Measurements from ENCODE around the gene CD244.
"Not testable (repeated sequence)": the region's sequence is repeated elsewhere in the genome, so short reads cannot be mapped to it uniquely, and the experiment has no call there.

Gene CD244

GRCh38 chr1:160887071-160887470 lies 24.4 kb upstream of the CD244 start:
- DNase-seq = no peak
- Mint-ChIP-seq H3K27ac (no peak overlapping the region), H3K4me3 (no peak overlapping the region), H3K4me1 (no peaks in the 10 kb centered on the region), H3K27me3 (peaks cover 9% of the 10 kb centered on the region), H3K9me3 (no peaks in the 10 kb centered on the region), H3K36me3 (no peaks in the 10 kb centered on the region)
- CTCF ChIA-PET = interaction anchor here (1.3 to 2.0 kb wide), 2 partner anchors 10 to 65 kb away, joined by 4 to 8 read pairs; no protein-coding TSS in a partner anchor

GRCh38 chr1:160885042-160885441 lies 22.4 kb upstream of the CD244 start, which contains the start of gene ITLN1:
TSS of gene ITLN1 (minus strand) at chr1:160885180. CDS start at chr1:160884877, 303 bp downstream.
- H3K4me3 Mint-ChIP-seq = no peak within 1 kb of the TSS
- no peak for DNase-seq
- CTCF ChIA-PET = interaction anchor here (0.7 to 2.6 kb wide), 6 partner anchors 10 to 204 kb away, joined by 3 to 20 read pairs (median 4); no protein-coding TSS in a partner anchor
- peaks cover 16% of the 10 kb centered on the region for H3K27me3 Mint-ChIP-seq
- no peak within 1 kb of the TSS for H3K27ac Mint-ChIP-seq
- H3K36me3 Mint-ChIP-seq = no peaks in the 10 kb centered on the region
- no peaks in the 10 kb centered on the region for H3K4me1 Mint-ChIP-seq
- no peaks in the 10 kb centered on the region for H3K9me3 Mint-ChIP-seq

GRCh38 chr1:160884579-160884978 lies 21.9 kb upstream of the CD244 start:
- Mint-ChIP-seq H3K27ac (no peak overlapping the region), H3K27me3 (peaks cover 20% of the 10 kb centered on the region)
- CTCF ChIA-PET = interaction anchor here (0.7 to 2.6 kb wide), 6 partner anchors 10 to 203 kb away, joined by 3 to 20 read pairs (median 4); no protein-coding TSS in a partner anchor

GRCh38 chr1:160883581-160884513 lies 21.2 kb upstream of the CD244 start:
- no peaks in the 10 kb centered on the region for H3K4me1 Mint-ChIP-seq
- H3K4me3 Mint-ChIP-seq = no peak overlapping the region
- H3K9me3 Mint-ChIP-seq = no peaks in the 10 kb centered on the region
- H3K27me3 Mint-ChIP-seq = peaks cover 23% of the 10 kb centered on the region
- H3K27ac Mint-ChIP-seq = no peak overlapping the region
- no peak for DNase-seq
- H3K36me3 Mint-ChIP-seq = no peaks in the 10 kb centered on the region
- CTCF ChIA-PET = interaction anchor here (0.8 to 2.6 kb wide), 6 partner anchors 9 to 202 kb away, joined by 3 to 20 read pairs (median 4); no protein-coding TSS in a partner anchor

More at GRCh38 chr1:160884579-160884978, 21.9 kb upstream of the CD244 start:
- H3K4me1 Mint-ChIP-seq = no peaks in the 10 kb centered on the region
- DNase-seq = no peak
- H3K9me3 Mint-ChIP-seq = no peaks in the 10 kb centered on the region
- H3K4me3 Mint-ChIP-seq = no peak overlapping the region
- no peaks in the 10 kb centered on the region for H3K36me3 Mint-ChIP-seq

GRCh38 chr1:160882582-160882981 lies 19.9 kb upstream of the CD244 start:
- H3K27ac Mint-ChIP-seq = no peak overlapping the region

GRCh38 chr1:160881264-160881663 lies 18.6 kb upstream of the CD244 start:
- peaks cover 23% of the 10 kb centered on the region for H3K27me3 Mint-ChIP-seq
- DNase-seq, H3K9me3 Mint-ChIP-seq, CTCF ChIA-PET, H3K4me3 Mint-ChIP-seq, H3K27ac Mint-ChIP-seq, H3K4me1 Mint-ChIP-seq, H3K36me3 Mint-ChIP-seq: not testable (repeated sequence)

More at GRCh38 chr1:160882582-160882981, 19.9 kb upstream of the CD244 start:
- Mint-ChIP-seq H3K4me1 (no peaks in the 10 kb centered on the region), H3K27me3 (peaks cover 23% of the 10 kb centered on the region), H3K4me3 (no peak overlapping the region), H3K36me3 (no peaks in the 10 kb centered on the region), H3K9me3 (no peaks in the 10 kb centered on the region)
- DNase-seq = no peak
- CTCF ChIA-PET = interaction anchor here (0.6 to 1.2 kb wide), 3 partner anchors 23 to 71 kb away, joined by 3 to 4 read pairs (median 3); no protein-coding TSS in a partner anchor

GRCh38 chr1:160880216-160880615 lies 17.5 kb upstream of the CD244 start:
- H3K36me3 Mint-ChIP-seq = no peaks in the 10 kb centered on the region
- no peak overlapping the region for H3K27ac Mint-ChIP-seq
- CTCF ChIA-PET = interaction anchor here (1.0 to 1.3 kb wide), 3 partner anchors 45 to 199 kb away, joined by 3 to 5 read pairs (median 3); no protein-coding TSS in a partner anchor
- peaks cover 26% of the 10 kb centered on the region for H3K27me3 Mint-ChIP-seq
- H3K4me3 Mint-ChIP-seq = no peak overlapping the region
- peaks cover 5% of the 10 kb centered on the region for H3K4me1 Mint-ChIP-seq
- no peaks in the 10 kb centered on the region for H3K9me3 Mint-ChIP-seq
- no peak for DNase-seq

- H3K4me1 Mint-ChIP-seq = peaks cover 5% of the 10 kb centered on the region
- CTCF ChIA-PET = interaction anchor here (1.0 to 3.0 kb wide), 3 partner anchors 42 to 198 kb away, joined by 3 to 44 read pairs (median 4); no protein-coding TSS in a partner anchor
- H3K4me3 Mint-ChIP-seq = no peak overlapping the region
- DNase-seq = no peak
- H3K27me3 Mint-ChIP-seq = peaks cover 30% of the 10 kb centered on the region
- no peaks in the 10 kb centered on the region for H3K36me3 Mint-ChIP-seq
- no peak overlapping the region for H3K27ac Mint-ChIP-seq
- H3K9me3 Mint-ChIP-seq = no peaks in the 10 kb centered on the region
These were observed 16.4 kb upstream of the CD244 start for GRCh38 chr1:160879056-160879455.

- Mint-ChIP-seq H3K27ac (no peak overlapping the region), H3K4me3 (no peak overlapping the region), H3K36me3 (no peaks in the 10 kb centered on the region), H3K9me3 (no peaks in the 10 kb centered on the region), H3K4me1 (peaks cover 5% of the 10 kb centered on the region), H3K27me3 (peaks cover 30% of the 10 kb centered on the region)
- peak; percentile 29 for DNase-seq
- CTCF ChIA-PET = interaction anchor here (0.9 to 3.0 kb wide), 18 partner anchors 8 to 152 kb away, joined by 3 to 44 read pairs (median 4); partner anchors contain the start of gene CD244
These were observed 14.5 kb upstream of the CD244 start for GRCh38 chr1:160877221-160877620.

GRCh38 chr1:160876311-160876710 lies 13.6 kb upstream of the CD244 start:
- CTCF ChIA-PET = interaction anchor here (1.1 to 3.0 kb wide), 8 partner anchors 13 to 149 kb away, joined by 3 to 44 read pairs (median 6); partner anchors contain the start of gene CD244
- peaks cover 5% of the 10 kb centered on the region for H3K4me1 Mint-ChIP-seq
- no peak for DNase-seq
- no peak overlapping the region for H3K27ac Mint-ChIP-seq
- no peak overlapping the region for H3K4me3 Mint-ChIP-seq
- H3K9me3 Mint-ChIP-seq = no peaks in the 10 kb centered on the region
- H3K27me3 Mint-ChIP-seq = peaks cover 30% of the 10 kb centered on the region
- H3K36me3 Mint-ChIP-seq = no peaks in the 10 kb centered on the region

GRCh38 chr1:160875591-160875990 lies 12.9 kb upstream of the CD244 start:
- not testable (repeated sequence) for H3K36me3 Mint-ChIP-seq, H3K27ac Mint-ChIP-seq, H3K4me3 Mint-ChIP-seq, H3K9me3 Mint-ChIP-seq, H3K4me1 Mint-ChIP-seq, DNase-seq
- CTCF ChIA-PET = interaction anchor here (1.3 to 3.3 kb wide), 2 partner anchors 9 to 39 kb away, joined by 5 to 18 read pairs; partner anchors contain the start of gene ITLN1
- peaks cover 24% of the 10 kb centered on the region for H3K27me3 Mint-ChIP-seq

- Mint-ChIP-seq H3K4me1 (peaks cover 5% of the 10 kb centered on the region), H3K27ac (no peak overlapping the region), H3K9me3 (no peaks in the 10 kb centered on the region), H3K36me3 (no peaks in the 10 kb centered on the region), H3K4me3 (no peak overlapping the region), H3K27me3 (peaks cover 21% of the 10 kb centered on the region)
- CTCF ChIA-PET = interaction anchor here (1.3 to 3.3 kb wide), 3 partner anchors 9 to 98 kb away, joined by 4 to 18 read pairs (median 5); partner anchors contain the start of gene ITLN1
- DNase-seq = no peak
These were observed 12.2 kb upstream of the CD244 start for GRCh38 chr1:160874935-160875334.

- Mint-ChIP-seq H3K27me3 (peaks cover 6% of the 10 kb centered on the region), H3K4me1 (peaks cover 3% of the 10 kb centered on the region), H3K9me3 (no peaks in the 10 kb centered on the region), H3K36me3 (no peaks in the 10 kb centered on the region), H3K4me3 (no peak overlapping the region), H3K27ac (no peak overlapping the region)
- CTCF ChIA-PET = interaction anchor here (0.8 kb wide), 1 partner anchor 138 kb away, joined by 3 read pairs; no protein-coding TSS in a partner anchor
- DNase-seq = no peak
These were observed 5.5 kb upstream of the CD244 start for GRCh38 chr1:160868141-160868540.

- DNase-seq, H3K4me1 Mint-ChIP-seq, H3K27me3 Mint-ChIP-seq, H3K36me3 Mint-ChIP-seq, H3K27ac Mint-ChIP-seq, H3K9me3 Mint-ChIP-seq, H3K4me3 Mint-ChIP-seq: not testable (repeated sequence)
- CTCF ChIA-PET = interaction anchor here (0.8 kb wide), 1 partner anchor 137 kb away, joined by 3 read pairs; no protein-coding TSS in a partner anchor
These were observed 5.0 kb upstream of the CD244 start for GRCh38 chr1:160867651-160868050.
